Spleen (tissue), 7 donors: ENCODE data around the gene LOXL4.

Experiments used
- POLR2A ChIP-seq, 3 donors: fragments of 450-650 bp; IDR thresholded peaks; one replicate each; pipeline ENCODE4 v1.5.1; 2017; ENCODE audit warnings: antibody characterized with exemption in 3 of 3, mild to moderate bottlenecking in 1 of 3
- POLR2AphosphoS5 ChIP-seq, 3 donors: sonication (generic); formaldehyde crosslinking; IDR thresholded peaks; one replicate each; pipeline ENCODE4 v1.5.1; 2017; ENCODE audit warnings: antibody characterized with exemption in 3 of 3
- TF ChIP-seq, protein P1 (sequence below), 11 experiments: fragments of 200-600 bp in 7 of 11; fragments of 450-650 bp in 4 of 11; sonication (generic) in 4 of 11; IDR thresholded peaks in 8 of 11; conservative IDR thresholded peaks in 3 of 11; 1 replicate in 7 of 11; 2 replicates in 4 of 11; pipeline versions ENCODE4 v1.4.0 to v1.8.0; 2016 to 2021; ENCODE audit warnings: antibody characterized with exemption in 11 of 11, inconsistent platforms in 4 of 11, mild to moderate bottlenecking in 1 of 11
- donor health status: DM: no; HTN: no; CAD: no; lungs with moderate emphysema.
- donor health status: DM: no; HTN: no; CAD: no.
- donor health status: DM: no; HTN: no; CAD: no.

DNA sequence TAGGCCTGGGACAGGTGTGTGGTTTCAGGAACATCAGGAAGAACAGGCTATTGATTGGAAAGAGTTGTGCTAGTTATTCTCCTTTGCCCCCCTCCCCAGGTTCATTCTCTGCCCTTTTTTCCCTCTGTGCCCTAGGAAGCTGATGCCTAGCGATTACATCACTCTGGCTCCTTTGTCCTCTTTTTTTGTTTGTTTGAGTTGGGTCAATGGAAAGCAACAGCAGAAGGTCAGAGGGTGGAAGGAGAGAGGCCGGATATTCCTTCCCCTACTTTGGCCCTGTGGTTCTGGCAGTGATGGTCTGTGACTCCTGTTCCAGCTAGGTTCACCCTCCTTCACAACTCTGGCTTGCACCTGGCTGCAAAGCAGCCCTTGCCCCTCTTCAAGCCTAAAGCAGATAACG lies 18.9 kb downstream of the LOXL4 start:
- TF ChIP-seq, protein P1, sequence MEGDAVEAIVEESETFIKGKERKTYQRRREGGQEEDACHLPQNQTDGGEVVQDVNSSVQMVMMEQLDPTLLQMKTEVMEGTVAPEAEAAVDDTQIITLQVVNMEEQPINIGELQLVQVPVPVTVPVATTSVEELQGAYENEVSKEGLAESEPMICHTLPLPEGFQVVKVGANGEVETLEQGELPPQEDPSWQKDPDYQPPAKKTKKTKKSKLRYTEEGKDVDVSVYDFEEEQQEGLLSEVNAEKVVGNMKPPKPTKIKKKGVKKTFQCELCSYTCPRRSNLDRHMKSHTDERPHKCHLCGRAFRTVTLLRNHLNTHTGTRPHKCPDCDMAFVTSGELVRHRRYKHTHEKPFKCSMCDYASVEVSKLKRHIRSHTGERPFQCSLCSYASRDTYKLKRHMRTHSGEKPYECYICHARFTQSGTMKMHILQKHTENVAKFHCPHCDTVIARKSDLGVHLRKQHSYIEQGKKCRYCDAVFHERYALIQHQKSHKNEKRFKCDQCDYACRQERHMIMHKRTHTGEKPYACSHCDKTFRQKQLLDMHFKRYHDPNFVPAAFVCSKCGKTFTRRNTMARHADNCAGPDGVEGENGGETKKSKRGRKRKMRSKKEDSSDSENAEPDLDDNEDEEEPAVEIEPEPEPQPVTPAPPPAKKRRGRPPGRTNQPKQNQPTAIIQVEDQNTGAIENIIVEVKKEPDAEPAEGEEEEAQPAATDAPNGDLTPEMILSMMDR (IDR thresholded peaks at IDR 0.05 in 8 of 11, conservative IDR thresholded peaks at IDR 0.05 in 3 of 11), result no peak
- TF ChIP-seq POLR2A (IDR thresholded peaks at IDR 0.05) (no peak), POLR2AphosphoS5 (IDR thresholded peaks at IDR 0.05) (no peak)
